Cardiac fibroblast (primary cell): Measurements from ENCODE around the gene CHST15.

ENCODE experiments used
- DNase-seq, 2 donors: peaks; one replicate each; pipeline versions ENCODE4 v3.0.0 to v3.0.0-alpha.2; 2010; ENCODE audit warnings: low read depth in 2 of 2
- H3K4me3 ChIP-seq, 2 donors: replicated peaks in 1 of 2; 1 replicate in 1 of 2; 2 replicates in 1 of 2; pipeline ENCODE4 v1.5.1; 2011; ENCODE audit warnings: low read depth in 2 of 2, low read length in 2 of 2, mild to moderate bottlenecking in 2 of 2, moderate library complexity in 1 of 2
- TF ChIP-seq, protein P1 (sequence below): IDR thresholded peaks from one replicate; pipeline ENCODE4 v1.5.1; 2011; ENCODE audit warnings: low read depth, mild to moderate bottlenecking, low read length, inconsistent platforms

The CHST15 gene

DNA sequence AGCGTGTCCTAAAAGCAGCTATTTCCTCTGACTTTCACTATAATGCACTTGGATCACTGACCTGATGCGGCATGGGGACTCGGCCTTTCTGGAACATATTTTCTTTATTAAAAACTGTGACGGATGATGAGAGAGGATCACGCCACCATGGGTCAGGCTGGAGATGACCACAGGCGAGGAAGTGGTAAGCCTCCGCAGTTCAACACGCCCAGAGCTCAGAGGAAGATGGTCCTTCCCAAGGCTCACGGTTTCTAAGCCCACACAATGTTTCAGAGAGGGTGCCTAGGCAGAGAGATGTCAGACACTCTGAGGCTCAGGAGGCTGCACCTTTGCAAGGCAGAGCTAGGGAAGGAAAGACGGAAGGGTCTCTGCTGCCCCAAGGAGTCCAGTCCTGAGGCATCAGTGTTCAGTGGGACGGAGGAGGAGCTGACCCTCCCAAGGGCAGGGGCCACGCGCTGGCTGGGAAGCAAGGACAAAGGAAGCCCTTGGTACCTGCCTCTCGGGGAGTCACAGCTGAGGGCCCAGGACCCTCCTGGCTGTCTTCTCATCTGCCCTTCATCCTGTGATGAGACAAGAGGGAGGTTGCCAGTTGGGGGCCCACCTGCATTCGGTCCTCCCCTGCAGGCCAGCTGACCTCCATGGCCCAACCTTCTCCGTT, 9.5 kb downstream of the CHST15 start:
- H3K4me3 ChIP-seq: no peak overlapping the region
- no peak for DNase-seq
- TF ChIP-seq, protein P1, sequence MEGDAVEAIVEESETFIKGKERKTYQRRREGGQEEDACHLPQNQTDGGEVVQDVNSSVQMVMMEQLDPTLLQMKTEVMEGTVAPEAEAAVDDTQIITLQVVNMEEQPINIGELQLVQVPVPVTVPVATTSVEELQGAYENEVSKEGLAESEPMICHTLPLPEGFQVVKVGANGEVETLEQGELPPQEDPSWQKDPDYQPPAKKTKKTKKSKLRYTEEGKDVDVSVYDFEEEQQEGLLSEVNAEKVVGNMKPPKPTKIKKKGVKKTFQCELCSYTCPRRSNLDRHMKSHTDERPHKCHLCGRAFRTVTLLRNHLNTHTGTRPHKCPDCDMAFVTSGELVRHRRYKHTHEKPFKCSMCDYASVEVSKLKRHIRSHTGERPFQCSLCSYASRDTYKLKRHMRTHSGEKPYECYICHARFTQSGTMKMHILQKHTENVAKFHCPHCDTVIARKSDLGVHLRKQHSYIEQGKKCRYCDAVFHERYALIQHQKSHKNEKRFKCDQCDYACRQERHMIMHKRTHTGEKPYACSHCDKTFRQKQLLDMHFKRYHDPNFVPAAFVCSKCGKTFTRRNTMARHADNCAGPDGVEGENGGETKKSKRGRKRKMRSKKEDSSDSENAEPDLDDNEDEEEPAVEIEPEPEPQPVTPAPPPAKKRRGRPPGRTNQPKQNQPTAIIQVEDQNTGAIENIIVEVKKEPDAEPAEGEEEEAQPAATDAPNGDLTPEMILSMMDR: no peak

DNA sequence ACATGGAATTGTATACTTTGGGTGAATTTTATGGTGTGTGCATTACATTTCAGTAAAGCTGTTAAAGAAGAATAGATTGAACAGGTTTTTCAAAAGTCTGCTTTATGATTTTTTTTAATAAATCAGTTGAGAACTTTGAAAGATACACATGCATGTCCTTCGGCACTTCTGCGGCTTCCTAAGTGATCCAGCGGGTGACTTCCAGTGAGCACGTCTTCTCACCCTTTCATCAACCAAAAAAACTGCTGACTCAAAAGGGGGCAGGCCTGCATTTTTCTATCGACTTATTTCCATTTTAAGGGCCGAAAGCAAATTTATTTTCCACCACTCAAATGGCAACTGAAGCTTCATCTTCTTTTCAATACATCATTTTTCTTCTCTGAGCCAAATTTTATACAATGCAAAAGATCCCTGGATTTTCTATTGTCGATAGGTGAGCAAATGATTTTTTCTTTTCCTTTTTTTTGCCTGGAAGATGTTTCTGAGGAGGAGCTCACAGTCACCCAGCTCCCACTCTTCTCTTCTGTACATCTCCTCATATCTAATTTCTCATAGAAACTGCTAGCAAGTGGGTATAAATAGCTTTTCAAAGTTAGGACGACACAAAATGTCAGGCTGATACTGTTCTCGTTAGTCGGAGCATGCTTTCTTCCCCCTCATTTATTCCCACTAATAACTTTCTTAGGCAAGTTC, 10.2 kb downstream of the CHST15 start:
- TF ChIP-seq, protein P1: no peak
- no peak for DNase-seq
- no peak overlapping the region for H3K4me3 ChIP-seq

DNA sequence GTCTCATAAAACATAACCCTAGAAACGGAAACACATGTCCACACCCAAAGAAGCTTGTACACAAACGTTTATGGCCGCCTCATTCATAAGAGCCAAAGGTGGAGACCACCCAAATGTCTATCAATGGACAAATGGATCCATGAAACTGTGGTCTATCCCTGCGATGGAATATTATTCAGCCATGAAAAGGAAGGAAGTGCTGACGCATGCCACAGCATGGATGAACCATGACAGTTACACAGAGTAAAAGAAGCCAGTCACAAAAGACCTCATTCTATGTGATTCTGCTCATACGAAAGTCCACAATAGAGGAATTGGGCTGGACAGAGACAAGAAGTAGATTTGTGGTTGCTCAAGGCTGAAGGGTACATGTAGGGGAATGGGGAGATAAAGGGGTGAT, 10.8 kb downstream of the CHST15 start:
- TF ChIP-seq, protein P1: no peak
- H3K4me3 ChIP-seq: no peak overlapping the region
- no peak for DNase-seq

DNA sequence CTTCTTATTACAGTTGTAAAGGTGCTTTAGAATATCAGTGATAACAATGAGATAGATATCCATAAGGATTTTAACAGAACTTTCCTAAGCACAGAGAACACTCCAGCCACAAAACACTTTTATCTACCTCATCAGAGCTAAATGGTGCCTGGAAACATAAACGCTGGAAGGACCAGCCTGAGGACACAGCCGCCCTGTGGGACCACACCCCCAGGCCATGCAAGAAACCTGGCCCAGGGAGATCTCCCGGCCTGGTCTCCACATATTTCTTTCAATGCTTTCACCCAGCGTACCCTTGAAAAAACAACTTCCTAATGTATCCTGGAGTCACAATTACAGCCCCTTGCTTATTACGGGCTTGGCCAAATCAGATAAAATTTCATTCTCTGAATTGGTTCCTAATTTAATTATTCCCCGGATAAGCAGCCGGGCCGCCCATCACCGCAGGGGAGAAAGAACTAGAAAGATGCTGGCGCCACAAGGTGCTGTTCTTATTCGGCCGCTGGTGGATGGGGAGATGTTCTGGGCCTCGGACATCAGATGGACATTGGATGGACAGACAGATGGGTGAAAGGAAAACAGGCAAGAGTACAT, 11.8 kb downstream of the CHST15 start:
- TF ChIP-seq, protein P1: no peak
- H3K4me3 ChIP-seq: no peak overlapping the region

DNA sequence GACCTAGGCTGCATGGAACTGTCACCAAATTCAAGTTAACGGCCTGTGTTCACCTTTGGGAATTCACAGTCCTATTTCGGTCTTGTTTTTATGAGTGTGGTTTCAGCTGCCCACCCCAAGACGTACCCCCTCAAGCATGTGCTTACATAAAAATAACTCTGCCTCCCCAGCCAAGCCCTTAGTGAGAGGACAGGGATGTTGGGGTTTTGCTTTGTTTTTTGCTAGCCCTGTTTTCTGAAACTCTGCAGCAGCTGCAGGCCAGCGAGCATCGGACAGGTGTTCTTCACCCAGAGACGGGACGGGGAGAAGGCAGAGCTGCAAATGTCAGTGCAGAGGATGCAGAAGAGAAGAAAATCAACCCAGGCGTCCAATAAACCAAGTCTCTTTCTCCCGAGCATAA, 13.5 kb downstream of the CHST15 start:
- H3K4me3 ChIP-seq: no peak overlapping the region
- no peak for DNase-seq
- TF ChIP-seq, protein P1: no peak

More for the DNA sequence above, 11.8 kb downstream of the CHST15 start:
- no peak for DNase-seq

DNA sequence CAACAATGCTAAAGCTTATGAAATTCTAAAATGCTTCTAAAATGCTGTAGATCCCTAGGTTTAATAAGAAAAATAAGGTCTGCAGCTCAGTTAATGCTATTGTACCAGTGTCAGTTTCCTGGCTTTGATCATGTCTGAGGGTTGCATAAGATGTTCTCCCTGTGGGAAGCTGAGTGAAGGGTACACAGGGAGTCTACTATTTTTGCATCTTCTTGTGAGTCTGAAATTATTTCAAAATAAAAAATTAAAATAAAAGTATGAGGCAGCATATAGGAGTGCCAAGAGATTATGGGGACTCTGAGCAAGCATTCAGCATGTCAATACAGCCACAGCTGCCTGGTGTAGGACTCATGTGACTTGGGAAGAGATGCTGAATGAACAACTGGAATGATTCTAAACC, 14.7 kb downstream of the CHST15 start:
- peak in 1 of 2 donors; percentile 14 for DNase-seq
- no peak overlapping the region for H3K4me3 ChIP-seq
- TF ChIP-seq, protein P1: no peak
